OCI-LY1 (cell line): ENCODE measurements around the gene NR4A3.

ENCODE experiments used
- EZH2 ChIP-seq: fragments of 200-600 bp; sonication (generic), shearing (Covaris generic); IDR thresholded peaks from 2 replicates; pipeline ENCODE4 v1.8.0; 2017; ENCODE audit warnings: borderline replicate concordance, mixed run types, mild to moderate bottlenecking, antibody characterized with exemption, low read length, moderate library complexity, mixed read lengths
- TF ChIP-seq, protein P1 (sequence below): fragments of 200-600 bp; sonication (generic), shearing (Covaris generic); IDR thresholded peaks from 2 replicates; pipeline ENCODE4 v1.5.1; 2017; ENCODE audit warnings: mild to moderate bottlenecking, antibody characterized with exemption, low read length, moderate library complexity, mixed read lengths

DNA sequence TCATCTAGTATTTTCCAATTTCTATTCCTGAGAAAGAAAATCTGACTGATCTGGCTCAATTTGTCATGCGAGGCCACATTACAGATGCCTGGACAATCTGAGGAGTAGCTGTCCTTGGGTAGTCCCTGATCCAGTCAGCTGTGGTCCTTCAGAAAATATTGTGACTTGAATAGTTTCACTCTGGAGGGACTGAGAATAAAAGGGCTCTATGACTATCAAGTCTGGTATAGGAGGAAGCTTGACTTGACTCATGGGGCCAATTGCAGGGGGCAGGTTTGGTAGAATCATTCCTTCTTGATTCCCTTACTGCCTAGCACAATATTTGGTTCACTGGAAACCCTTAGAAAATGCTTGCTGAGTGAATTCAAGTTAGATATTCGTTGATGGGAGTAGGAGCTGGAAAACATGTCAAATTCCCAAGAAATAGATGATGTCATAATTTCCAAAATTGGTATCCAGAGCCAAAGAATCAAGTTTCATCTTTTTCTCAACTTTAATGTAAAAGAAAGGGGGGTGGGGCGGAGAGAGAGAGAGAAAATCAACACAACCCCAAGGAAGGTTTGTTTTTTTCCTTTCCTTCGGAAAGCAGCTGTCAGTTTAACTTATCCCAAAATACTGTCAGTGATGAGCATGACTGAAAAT is 52.4 kb downstream of the NR4A3 start:
- TF ChIP-seq, protein P1, sequence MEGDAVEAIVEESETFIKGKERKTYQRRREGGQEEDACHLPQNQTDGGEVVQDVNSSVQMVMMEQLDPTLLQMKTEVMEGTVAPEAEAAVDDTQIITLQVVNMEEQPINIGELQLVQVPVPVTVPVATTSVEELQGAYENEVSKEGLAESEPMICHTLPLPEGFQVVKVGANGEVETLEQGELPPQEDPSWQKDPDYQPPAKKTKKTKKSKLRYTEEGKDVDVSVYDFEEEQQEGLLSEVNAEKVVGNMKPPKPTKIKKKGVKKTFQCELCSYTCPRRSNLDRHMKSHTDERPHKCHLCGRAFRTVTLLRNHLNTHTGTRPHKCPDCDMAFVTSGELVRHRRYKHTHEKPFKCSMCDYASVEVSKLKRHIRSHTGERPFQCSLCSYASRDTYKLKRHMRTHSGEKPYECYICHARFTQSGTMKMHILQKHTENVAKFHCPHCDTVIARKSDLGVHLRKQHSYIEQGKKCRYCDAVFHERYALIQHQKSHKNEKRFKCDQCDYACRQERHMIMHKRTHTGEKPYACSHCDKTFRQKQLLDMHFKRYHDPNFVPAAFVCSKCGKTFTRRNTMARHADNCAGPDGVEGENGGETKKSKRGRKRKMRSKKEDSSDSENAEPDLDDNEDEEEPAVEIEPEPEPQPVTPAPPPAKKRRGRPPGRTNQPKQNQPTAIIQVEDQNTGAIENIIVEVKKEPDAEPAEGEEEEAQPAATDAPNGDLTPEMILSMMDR, result no peak
- no peak for TF ChIP-seq EZH2
